NCI-H2196 (cell line): ENCODE results near the gene HDX.
"Not testable (repeated sequence)": the region's sequence is repeated elsewhere in the genome, so short reads cannot be mapped to it uniquely, and the experiment has no call there.

ENCODE experiments used
- DNase-seq: peaks from one replicate; lab custom pipeline; 2025; ENCODE audit not compliant: unreplicated experiment; lab: John Stamatoyannopoulos, UW

HDX gene

DNA sequence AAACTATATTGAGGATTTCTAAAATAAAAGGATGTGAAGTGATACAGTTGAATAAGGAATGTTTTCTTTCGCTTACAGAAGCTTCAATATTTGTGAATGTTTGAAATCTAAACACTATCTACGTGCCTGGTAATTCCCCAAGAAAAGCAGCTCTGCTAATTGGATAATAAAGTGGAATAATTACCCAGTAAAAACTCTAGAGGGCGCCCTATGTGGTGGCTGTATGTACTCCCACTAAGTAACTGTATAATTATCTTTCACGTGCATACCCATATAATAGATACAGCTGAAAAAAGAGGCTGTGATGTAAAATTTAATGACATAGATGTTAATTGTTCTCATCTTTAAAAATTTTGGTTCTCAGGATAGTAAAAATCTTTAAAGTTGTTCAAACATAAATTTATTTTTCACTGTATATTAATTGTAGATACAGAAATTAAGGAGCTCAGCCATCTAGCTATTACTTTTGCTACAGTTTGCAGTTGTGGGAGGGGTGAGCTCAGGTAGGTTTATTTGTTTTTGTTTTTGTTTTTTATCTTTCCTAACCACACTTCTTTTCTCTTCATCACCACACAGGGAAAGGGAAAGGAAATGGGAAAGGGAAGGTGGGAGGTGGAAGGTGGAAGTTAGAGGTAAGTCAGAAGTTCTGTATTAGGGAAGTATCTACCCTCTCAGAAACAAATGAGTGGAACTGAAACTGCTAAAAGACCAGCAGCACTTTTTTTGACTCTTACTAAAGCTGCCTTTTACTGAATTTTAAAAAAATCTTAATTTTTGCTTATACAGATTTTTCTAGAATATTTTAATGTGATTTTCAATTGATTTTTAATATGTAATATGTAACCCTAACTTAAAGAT is 162.5 kb downstream of the HDX start:
- no peak for DNase-seq

DNA sequence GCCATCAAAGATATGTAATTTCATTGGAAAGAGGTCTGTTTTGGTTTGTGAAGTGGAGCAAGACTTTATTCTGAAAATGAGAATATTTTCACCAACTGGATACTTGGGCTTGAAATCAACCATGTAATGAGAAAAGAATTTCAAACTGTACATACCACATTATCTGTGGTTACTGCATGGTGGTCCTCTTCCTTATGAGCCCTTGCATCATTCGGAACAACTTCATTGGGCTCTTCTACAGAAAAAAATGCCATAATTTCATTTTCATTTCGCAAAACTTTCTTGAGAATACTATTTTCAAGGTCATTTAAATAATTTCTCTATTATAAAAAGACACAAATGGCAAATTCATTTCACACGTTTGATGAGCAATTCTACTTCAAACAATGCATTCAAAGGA is 165.6 kb downstream of the HDX start:
- DNase-seq, result no peak

DNA sequence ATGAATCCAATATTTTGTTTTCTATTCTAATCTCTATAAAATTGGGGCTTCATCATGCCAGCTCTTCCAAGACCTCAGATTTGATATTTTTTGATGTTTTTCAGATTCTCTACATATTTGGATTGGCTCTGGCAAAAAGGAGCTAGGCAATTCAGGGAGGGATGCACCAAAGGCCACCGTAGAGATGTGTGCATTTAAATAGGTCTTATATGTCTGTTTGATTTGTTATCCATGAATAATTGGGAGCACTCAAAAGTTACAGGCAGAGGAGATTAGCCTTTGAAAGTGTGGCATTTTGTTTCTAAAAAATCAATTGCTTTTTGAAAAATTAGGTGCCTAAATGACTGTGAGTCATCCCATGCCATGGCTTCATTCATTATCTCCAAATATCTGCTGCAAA is 167.1 kb downstream of the HDX start:
- no peak for DNase-seq

DNA sequence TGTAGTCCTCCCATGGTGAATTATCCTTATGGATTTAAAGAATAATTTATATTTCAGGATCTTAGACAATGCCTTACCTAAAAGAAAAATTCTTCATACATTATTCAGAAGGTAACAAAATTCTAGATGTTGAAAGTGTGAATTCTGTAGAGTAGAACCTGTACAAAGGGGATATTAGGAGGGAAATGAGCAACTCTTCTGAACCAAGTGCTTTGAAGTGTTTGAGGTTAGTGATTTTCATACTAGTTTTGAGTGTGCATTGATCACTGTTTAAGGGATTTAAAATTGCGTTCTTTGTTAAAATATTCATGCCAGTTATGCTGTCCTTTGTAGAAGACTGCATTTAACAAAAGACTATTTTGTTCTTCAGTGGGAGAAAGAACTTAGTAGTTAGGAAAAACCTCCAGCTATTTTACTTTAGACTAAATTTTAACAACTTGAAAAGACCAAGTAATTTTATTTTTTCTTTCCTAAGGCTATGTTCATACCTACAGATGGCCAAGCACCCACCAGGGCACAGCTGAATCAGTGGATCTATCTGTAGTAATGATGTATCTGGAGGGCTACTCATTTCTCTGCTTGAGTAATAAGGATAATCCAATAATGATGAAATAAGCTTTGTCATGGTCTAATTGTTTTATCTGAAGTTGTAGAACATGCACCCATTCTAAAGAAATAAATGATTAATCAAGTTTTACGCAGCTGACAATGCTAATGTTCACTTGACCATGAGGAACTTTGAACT is 180.0 kb downstream of the HDX start:
- no peak for DNase-seq

DNA sequence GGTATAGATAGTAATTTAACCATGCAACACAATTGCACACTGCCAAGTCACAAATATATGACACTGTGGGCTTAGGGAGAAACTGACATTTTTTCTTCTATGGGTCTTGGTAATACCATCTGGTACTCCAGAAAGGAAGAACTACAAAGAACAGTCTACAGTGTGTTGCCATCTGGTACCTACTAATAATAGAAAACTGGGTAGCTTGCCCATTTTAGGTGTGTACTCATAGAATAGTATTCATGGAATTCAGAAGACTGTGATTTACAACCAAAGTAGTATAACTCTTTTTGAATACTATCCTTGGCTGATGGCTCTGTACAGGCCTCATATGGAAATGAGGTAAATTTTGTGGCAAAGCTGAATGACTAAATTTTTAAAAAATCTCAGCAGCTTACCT is 181.6 kb downstream of the HDX start:
- no peak for DNase-seq

DNA sequence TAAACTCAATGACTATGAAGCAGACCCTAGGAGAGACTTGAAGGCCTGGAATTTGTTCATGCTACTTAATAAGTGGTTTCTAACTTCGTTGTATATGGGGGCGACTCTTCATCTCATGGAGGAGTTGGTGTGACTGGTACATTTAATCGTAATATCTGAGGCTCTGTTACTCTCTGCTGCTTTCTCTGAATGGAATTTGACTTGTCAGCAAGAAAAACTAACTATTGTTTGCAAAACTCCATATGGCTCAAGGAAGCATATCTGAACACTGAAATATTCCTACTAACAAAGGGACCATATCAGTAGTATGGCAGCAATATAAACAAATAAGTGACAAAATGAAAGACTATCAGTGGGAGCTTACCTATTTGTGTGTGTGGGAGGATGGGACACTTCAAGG is 182.2 kb downstream of the HDX start:
- no peak for DNase-seq

DNA sequence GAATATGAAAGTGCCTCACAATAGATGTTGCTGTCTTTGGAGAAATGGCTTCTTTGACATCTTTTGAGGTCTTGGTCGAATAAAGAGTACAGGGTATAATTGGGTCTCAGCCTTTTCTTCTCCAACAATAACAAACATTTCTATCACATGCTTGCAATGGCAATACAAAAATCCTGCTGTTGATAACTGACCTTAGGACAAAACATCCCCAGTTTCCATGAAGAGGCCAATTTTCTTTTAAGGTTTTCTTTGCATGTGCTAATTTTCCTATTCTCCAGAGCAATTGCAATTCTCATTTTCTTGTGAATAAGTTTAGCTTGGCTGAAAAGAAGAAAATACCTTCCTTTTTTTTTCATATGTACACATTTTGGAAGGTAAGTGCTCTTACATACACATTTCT is 183.6 kb downstream of the HDX start:
- DNase-seq, result no peak

DNA sequence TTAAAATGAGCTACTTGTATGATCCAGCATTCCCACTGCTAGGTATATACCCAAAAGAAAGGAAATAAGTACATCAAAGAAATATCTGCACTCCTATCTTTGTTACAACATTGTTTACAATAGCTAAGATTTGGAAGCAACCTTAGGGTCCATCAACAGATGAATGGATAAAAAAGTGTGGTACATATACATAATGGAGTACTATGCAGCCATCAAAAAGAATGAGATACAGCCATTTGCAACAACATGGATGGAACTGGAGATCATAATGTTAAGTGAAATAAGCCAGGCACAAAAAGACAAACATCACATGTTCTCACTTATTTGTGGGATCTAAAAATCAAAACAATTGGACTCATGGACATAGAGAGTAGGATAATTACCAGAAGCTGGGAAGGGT is 186.3 kb downstream of the HDX start:
- DNase-seq, result not testable (repeated sequence)
